BJ (cell line): Measurements from ENCODE around the gene C1orf105. TPM values are rescaled to one million over a fixed set of nuclear protein-coding genes. Genes with fewer than 3 reads are reported as not detected.

ENCODE experiments used
- CTCF ChIA-PET: fragments of 350-600 bp; formaldehyde crosslinking; extraction: SDS; loops from one replicate; lab custom pipeline; 2021; ENCODE audit warnings: antibody characterized with exemption, inconsistent platforms; lab: Yijun Ruan, JAX
- POLR2A ChIA-PET: fragments of 300-600 bp; sonication (Branson Sonifier 250); formaldehyde crosslinking; extraction: SDS; loops from one replicate; lab custom pipeline; 2021; ENCODE audit warnings: antibody characterized with exemption; lab: Charles Lee
- DNase-seq: peaks from one replicate; pipeline ENCODE4 v3.0.0-alpha.2; 2011; ENCODE audit warnings: low read depth
- H3K27me3 ChIP-seq: 2 replicates; pipeline ENCODE4 v1.6.0; 2011; ENCODE audit warnings: low read length; ENCODE audit not compliant: control insufficient read depth, insufficient read depth
- H3K36me3 ChIP-seq: 2 replicates; pipeline ENCODE4 v1.5.1; 2011; ENCODE audit warnings: low read length; ENCODE audit not compliant: control insufficient read depth, insufficient read depth
- H3K4me3 ChIP-seq: 2 replicates; pipeline ENCODE4 v1.5.1; 2011; ENCODE audit warnings: low read depth, mild to moderate bottlenecking, control low read depth, low read length
- polyA plus RNA-seq: library from polyadenylated mRNA; depleted of rRNA; stranded (reverse); fragments of >200 nt; gene quantifications from 2 replicates; pipeline ENCODE4 v1.2.3, GENCODE V29; 2011
- TF ChIP-seq, protein P1 (sequence below): IDR thresholded peaks from 2 replicates; pipeline ENCODE4 v1.5.1; 2011; ENCODE audit warnings: low read depth, mild to moderate bottlenecking, control low read depth, inconsistent platforms, low read length, moderate library complexity; ENCODE audit not compliant: insufficient read depth

The C1orf105 gene
- polyA plus RNA-seq, 1 experiment, result not detected

DNA sequence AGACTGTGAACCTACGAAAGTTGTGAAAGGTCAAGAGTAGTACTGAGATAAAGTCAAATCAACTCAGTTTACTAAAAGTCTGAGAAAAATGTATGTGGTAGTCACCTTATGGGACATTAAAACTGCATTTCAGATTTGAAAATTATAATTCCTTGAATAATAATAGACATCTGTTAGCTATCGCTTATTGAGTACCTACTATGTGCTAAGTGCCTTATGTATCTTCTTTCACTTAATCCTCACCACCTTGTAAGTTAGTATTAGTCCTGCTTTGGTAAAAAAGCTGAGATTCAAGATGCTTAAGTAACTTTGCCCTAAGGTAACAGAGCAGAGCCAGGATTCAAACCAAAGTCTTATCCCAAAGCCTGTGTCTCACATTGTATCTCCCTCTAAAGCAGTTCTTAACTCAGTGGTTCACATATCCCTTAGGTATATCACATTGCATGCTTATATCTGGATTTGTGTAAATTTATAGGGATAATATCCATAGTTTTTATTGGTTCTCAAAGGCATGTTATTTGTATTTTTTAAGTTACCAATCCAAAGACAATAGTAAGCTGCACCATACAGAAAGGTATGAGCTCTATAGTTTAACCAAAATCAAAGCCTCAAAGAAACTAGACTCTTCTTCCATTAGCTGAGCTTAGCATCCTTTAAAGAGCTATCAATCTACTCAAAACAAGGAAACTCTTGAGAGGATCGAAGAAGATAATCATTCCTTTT, 22.5 kb downstream of the C1orf105 start:
- H3K27me3 ChIP-seq, result no peaks in the 10 kb centered on the region
- CTCF ChIA-PET, result interaction anchor here (0.7 to 3.6 kb wide), 14 partner anchors 10 to 642 kb away, joined by 3 to 20 read pairs (median 4); no protein-coding TSS in a partner anchor
- no peak for DNase-seq
- TF ChIP-seq, protein P1, sequence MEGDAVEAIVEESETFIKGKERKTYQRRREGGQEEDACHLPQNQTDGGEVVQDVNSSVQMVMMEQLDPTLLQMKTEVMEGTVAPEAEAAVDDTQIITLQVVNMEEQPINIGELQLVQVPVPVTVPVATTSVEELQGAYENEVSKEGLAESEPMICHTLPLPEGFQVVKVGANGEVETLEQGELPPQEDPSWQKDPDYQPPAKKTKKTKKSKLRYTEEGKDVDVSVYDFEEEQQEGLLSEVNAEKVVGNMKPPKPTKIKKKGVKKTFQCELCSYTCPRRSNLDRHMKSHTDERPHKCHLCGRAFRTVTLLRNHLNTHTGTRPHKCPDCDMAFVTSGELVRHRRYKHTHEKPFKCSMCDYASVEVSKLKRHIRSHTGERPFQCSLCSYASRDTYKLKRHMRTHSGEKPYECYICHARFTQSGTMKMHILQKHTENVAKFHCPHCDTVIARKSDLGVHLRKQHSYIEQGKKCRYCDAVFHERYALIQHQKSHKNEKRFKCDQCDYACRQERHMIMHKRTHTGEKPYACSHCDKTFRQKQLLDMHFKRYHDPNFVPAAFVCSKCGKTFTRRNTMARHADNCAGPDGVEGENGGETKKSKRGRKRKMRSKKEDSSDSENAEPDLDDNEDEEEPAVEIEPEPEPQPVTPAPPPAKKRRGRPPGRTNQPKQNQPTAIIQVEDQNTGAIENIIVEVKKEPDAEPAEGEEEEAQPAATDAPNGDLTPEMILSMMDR, result no peak
- H3K36me3 ChIP-seq, result peaks cover 1% of the 10 kb centered on the region; the same call in 1 of the 2 replicates
- peak overlapping the region; percentile 92 for H3K4me3 ChIP-seq
- POLR2A ChIA-PET, result no interaction called here

DNA sequence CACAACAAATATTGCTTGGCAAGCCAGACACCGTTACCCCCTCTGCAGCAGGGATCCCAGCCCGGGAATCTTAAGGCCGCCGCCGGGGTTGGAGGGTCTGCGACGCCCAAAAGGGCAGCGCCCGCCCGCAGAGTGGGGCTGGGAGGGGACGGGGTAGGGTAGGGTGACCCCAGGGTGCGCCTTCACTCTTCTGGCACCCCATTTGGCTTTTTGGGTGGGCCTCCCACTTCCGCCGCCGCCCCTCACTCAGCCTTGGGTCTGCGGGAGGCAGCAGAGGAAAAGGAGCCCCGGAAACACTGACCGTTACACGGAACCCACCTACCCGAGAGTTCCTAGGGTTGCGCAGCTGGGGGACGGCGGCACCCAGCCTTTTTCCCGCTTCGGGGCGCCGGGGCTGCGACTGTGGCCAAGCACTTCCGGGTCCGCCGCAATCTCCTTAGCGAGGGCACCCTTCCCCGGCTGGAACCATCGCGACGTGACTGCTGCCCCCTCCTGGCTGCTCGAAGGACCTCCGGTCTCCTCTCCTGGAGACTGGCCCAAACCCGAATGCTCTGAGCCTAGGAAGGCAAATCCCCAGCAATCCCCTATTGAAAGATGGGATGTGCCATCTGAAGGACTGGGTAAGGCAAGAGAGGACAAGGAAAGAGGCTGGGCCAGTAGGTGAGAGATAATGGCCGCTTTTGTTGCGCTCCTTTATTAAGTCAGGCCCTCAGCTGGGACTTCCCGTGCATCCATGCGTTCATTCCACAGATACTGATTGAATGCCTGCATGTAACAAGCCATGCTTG, 23.4 kb downstream of the C1orf105 start, which contains the start of gene PIGC:
Gene PIGC, minus strand, starts transcription at position 404 of the 788 bp plus-strand sequence. CDS start 1,447 bp downstream, outside the sequence.
- ChIA-PET CTCF (interaction anchor here (0.6 to 3.6 kb wide), 23 partner anchors 8 to 642 kb away, joined by 3 to 20 read pairs (median 3); partner anchors contain the start of gene SUCO), POLR2A (no interaction called here)
- peak within 1 kb of the TSS; percentile 92 for H3K4me3 ChIP-seq
- TF ChIP-seq, protein P1, result peak; percentile 97
- no peak for DNase-seq
- H3K36me3 ChIP-seq, result peaks cover 1% of the 10 kb centered on the region; the same call in 1 of the 2 replicates
- no peaks in the 10 kb centered on the region for H3K27me3 ChIP-seq

DNA sequence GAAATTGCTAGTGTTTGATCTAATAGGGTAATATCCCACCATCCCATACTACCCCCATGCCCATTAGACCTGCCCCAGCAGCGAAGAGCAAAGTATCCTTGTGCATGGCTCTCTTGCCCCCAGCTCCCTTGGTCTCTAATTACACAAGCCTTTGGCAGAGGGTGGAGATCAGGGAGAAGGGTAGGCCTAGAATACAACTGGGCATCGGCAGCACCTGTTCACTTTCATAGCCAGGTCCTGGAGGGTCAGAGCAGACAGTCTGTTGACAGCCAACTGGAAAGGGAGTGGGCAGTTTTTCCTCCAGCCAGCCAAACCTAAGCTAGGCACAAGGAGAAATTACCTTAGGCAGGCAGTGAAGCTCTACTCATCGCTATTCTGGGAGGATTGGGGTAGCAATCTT, 26.1 kb downstream of the C1orf105 start:
- Histone ChIP-seq H3K36me3 (peaks cover 1% of the 10 kb centered on the region; the same call in 1 of the 2 replicates), H3K27me3 (no peaks in the 10 kb centered on the region), H3K4me3 (no peak overlapping the region)
- TF ChIP-seq, protein P1, result no peak
- DNase-seq, result no peak
- POLR2A ChIA-PET, result no interaction called here
- CTCF ChIA-PET, result no interaction called here

DNA sequence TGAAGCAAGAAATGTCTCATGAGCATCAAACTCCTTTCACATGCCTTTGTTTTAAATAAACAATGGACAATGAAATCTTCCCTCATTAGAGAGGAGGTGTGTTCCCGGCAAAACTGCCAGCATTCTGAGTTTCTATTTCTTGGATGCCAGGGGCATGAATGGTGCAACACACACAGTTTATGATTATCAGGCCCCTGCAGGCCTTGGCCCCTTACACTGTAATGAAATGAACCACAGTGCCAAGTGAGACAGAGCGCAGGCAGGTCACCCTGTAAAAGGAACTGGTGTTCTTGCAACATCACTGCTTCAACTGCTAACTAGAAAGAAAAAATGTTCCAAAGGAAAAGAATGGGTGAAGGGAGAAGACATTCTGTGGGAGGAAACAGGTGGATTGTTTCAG, 27.2 kb downstream of the C1orf105 start:
- no peaks in the 10 kb centered on the region for H3K36me3 ChIP-seq
- ChIA-PET CTCF (interaction anchor here (0.6 to 4.8 kb wide), 3 partner anchors 12 to 915 kb away, joined by 3 to 36 read pairs (median 3); no protein-coding TSS in a partner anchor), POLR2A (no interaction called here)
- H3K4me3 ChIP-seq, result no peak overlapping the region
- TF ChIP-seq, protein P1, result no peak
- no peaks in the 10 kb centered on the region for H3K27me3 ChIP-seq
- DNase-seq, result no peak
